Fibroblast of skin of right biceps (primary cell): ENCODE results near the gene SMDT1.
"Not testable (repeated sequence)": the region's sequence is repeated elsewhere in the genome, so short reads cannot be mapped to it uniquely, and the experiment has no call there.

Source experiments
- DNase-seq: peaks from one replicate; pipeline ENCODE4 v3.0.0-alpha.2; 2013

The SMDT1 gene

DNA sequence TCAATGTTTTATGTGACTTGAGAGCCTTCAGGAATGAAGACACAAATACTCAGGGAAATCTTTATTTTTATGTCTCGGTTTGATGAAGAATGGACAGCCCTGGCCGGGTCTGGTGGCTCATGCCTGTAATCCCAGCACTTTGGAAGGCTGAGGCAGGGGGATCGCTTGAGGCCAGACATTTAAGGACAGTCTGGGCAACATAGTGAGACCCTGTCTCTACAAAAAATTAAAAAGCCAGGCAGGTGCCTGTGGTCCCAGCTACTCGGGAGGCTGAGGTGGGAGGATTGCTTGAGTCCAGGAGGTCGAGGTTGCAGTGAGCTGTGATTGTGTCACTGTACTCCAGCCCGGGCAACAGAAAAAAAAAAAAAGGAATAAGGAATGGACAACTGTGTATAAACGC, 8.0 kb upstream of the SMDT1 start:
- not testable (repeated sequence) for DNase-seq

DNA sequence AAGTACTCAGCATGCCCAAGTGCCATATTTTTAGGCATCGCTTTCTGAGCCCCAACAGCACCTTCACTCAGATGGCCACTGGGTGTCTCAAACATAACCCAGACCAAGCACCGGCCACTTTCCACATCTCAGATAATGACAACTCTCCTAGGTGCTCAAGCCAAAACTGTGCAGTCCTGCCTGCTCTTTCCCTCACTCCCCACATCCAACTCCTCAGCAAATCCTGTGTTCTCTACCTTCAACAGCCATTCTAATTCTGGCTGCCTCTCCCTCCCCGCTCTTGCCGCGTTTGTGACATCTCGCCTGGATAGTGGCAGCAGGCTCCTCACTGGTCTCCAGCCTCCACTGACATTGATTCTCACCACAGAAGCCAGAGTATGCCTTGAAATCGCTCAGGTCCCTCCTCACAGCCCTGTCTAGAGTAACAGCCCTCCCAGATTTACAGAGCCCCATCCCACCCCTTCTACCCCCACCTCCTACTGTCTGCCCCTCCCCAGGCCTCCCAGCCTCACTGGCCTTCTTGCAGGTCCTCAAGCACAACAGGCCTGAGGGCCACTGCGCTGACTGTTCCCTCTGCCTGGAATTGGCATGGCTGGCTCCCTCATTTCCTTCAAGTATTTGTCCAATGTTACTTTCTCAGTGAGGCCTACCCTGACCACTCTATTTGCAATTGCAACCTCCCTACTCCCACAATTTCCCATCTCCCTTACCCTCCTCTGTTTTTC, 6.7 kb upstream of the SMDT1 start:
- no peak for DNase-seq

DNA sequence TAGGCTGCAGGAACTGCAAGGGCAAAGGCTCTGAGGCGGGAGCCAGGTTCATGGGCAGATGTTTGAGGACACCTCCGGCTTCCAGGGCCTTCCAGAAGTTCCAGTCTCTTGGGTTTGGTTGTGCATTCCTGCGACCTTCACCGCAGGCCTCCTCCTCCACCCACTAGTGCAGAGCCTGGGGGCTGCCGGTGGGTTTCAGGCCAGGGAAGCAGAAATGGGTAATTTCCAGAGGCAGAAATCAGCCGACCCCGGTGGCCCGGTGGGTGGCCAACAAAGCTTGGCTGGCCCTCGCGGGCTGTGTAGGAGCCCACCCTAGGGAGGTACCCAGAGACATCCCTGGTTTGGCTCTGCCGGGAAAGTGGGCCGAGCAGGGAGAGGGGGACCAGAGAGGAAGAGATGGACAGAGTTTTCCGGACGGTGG, 5.9 kb upstream of the SMDT1 start:
- no peak for DNase-seq

DNA sequence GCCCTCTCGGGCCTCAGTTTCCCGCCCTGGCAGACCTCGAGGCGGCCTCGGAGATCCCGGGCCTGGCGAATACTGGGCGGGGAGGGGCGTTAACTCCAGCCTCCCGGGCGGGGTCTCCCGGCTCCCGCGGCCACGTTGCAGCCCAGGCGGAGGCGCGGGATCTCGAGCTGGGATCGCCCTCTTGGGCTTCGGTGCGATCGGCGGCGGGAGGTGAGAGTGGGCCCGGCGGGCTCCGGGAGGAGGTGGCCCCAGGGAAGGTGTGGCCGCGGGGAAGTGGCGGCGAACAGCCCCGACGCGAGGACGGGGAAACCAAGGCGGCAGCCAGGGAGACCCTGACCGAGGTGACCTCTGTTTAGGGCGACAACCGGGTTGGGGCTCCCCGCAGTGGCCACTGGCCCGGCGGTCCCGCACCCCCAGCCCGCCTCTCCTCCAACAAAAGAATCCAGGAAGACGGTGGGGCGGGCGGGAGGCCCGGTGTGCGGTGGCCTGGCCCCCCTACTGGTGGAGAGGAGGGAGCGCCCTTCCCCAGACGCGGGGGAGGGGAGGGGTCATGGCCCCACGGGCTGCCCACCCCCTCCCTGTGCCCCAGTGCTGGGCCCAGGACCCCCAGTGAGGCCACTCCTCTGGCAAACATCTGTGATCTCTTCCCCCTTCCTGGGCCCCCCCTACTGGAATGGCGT, 5.2 kb upstream of the SMDT1 start, which contains the start of gene PHETA2:
Gene PHETA2, plus strand, starts transcription at position 117 of the 680 bp plus-strand sequence. CDS start 3,046 bp downstream, outside the sequence.
- DNase-seq, result peak; percentile 71

DNA sequence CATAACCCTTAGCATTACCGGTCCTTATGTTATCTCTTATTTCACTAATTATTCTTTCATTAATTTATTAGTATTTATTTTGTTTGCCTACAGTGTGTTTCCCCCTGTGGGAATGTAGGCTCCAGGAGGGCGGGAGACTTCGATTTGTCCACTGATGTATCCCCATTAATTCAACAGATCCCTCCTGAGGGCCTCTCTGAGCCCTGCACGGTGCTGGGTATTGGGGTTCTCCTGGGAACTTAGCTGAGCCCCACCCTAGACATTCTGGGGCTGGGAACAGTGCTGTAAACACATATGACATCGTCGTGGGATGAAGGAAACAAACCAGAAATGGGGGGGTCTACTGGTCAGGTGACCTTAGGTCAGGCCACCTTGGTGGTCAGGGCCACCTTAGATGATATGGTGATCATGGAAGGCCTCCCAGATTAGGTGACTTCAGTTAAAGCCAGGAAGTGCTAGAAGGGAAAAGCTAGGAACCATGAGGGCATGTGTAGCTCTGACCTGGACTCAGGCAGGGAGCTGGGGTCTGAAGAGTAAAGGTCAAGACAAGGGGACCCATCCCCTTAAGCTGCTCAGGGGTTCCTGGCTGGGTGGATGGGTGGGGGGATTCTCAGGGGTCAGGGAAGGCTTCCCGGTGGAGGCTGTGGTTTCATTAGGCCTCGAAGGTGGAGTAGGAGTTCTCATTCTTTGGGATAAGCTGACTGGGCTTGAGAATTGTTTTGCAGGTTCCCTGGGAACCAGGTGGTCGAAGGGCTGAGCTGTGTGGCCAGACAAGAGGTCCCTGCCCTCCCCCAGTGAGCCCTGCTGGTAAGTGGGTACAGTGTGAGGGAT, 4.4 kb upstream of the SMDT1 start:
- no peak for DNase-seq

DNA sequence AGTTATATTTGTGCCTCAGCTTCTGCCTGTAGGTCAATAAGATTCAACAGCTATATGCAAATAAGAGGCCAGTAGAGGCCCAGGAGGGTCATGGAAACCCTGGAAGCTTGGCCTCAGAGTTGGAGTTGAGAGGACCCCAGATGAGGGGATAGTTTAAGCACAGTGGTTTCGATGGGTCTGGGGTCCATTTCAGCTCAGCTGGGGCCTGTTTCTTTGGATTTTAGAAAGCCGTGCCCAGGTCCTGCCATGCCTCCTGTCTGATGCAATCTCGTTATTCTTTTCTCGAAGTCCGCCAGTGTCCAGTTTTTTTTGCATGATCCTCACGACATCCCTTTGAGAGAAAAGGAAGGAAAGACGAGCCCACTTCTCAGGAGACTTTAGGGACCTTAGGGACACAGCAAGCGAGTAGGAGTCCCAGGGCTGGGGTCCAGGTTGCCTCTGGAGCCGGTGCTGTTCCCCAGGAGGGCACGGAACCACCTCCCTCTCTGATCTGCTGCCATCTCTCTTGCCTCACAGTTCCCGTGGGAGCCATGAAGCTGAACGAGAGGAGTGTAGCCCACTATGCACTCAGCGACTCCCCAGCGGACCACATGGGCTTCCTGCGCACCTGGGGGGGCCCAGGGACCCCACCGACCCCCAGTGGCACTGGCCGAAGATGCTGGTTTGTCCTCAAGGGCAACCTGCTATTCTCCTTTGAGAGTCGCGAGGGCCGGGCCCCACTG, 2.6 kb upstream of the SMDT1 start:
- DNase-seq, result no peak

DNA sequence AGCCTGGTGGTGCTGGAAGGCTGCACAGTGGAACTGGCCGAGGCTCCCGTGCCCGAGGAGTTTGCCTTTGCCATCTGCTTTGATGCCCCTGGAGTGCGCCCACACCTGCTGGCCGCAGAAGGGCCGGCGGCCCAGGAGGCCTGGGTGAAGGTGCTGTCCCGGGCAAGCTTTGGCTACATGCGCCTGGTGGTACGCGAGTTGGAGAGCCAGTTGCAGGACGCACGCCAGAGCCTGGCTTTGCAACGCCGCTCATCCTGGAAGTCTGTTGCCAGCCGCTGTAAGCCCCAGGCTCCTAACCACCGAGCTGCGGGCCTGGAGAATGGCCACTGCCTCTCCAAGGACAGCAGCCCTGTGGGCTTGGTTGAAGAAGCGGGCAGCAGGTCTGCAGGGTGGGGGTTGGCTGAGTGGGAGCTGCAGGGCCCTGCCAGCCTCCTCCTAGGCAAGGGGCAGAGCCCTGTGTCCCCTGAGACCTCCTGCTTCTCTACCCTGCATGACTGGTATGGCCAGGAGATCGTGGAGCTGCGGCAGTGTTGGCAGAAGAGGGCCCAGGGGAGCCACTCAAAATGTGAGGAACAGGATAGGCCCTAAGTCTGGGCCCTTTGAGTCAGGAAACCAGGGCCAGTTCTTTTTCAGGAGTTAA, 1.9 kb upstream of the SMDT1 start:
- no peak for DNase-seq

DNA sequence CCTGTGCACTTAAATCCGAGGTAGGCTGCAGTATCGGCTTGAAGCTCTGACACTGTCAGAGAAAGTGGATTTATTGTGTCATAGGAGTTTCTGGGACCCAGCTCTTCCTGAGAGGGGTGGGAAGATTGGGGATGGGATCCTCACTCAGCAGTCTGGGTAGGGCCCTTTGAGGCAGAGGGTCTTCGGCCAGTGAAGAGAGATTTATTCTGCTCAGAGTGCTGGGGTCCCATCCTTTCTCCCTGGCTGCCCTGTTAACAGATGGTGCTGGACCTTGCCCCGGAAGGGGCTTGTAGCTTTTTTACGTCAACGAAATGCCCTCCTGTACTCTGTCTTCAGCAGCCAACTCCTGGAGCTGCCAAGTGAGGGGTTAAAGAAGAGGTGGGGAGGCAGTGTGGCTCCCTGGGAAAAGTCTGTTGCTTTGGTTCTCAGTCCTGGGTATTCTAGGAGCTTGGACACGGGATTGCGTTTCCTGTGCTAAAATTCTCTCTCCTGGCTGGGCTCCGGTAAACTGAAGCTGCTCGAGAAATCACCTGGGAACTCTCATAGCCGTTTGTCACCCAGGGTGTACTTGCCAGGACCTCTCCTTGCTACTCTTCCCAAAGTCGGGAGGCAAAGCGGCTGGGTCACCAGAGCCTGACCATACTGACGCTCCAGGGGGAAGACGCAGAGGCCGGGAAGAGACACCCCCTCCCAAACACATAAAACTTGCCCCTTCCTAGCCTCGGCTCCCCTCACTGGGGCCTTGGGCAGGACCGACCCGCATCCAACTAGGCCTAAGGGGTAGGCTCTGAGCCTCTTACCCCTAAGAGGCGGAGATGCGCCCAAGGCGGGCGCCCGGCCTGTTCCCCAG, 806 bp upstream of the SMDT1 start:
- no peak for DNase-seq

DNA sequence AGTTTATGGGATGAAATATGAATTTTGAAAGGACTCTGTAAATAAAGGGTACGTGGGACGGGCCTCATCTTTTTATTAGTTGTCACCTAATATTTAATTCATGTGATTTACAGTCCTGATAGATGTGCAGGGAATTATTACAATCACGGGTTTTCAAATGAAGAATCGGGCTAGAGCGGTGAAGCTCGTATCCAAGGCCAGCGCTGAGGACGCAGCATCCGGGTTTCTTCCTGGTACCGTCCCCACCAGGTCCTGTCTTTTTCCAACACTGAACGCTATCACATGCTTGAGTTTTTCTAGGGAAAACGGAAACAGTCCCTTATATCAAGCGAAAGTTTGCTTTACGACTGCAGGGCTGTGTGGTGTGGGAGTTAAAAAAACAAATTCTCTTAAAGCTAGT, 787 bp downstream of the SMDT1 start:
- peak; percentile 30 for DNase-seq

DNA sequence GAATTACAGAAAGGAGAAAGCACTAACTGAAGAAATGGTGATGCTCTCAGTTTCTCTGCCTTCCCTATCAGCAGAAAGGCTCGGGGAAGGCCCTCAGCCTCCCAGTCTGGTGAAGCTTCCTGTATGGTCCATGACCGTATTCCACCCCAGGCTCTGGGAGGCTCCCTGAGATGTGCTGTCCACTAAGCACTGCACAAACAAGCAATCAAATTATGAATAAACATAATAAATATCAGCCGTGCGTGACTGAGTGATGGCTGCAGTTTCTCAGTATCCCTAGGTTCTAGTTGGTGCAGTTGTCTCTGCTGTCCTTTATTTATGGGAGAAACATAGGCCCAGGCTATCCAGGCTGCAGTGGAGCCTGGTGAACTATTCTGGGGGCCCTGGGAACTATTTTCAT, 3.6 kb downstream of the SMDT1 start:
- DNase-seq, result no peak

DNA sequence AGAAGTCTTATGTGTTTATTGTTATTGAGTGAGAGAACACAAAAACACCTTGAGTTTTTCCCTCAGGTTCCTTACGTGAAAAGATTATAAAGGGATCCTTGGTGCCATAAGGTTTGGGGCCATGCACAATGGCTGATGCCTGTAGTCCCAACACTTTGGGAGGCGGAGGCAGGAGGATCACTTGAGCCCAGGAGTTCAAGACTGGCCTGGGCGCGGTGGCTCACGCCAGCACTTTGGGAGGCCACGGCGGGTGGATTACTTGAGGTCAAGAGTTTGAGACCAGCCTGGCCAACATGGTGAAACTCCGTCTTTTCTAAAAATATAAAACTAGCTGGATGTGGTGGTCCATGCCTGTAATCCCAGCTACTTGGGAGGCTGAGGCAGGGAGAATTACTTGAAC, 5.4 kb downstream of the SMDT1 start:
- no peak for DNase-seq

DNA sequence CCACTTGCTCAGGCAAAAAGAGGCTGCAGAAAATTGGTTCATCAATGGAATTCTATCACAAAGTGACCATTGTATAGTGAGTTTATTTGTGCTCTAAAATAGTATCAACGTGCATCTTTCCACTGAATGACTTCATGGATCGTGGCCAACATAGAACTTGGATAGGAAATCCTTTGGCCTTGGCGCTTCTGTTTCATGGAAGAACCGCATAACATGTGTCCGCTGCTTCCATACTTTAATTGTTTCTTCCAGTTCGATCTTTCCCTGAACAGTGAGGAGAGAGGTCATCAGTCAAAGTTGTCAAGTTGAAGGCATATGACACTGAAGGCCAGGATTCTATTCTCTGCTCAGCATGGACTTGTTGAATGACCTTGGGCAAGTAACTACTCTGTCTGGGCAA, 6.6 kb downstream of the SMDT1 start:
- no peak for DNase-seq

DNA sequence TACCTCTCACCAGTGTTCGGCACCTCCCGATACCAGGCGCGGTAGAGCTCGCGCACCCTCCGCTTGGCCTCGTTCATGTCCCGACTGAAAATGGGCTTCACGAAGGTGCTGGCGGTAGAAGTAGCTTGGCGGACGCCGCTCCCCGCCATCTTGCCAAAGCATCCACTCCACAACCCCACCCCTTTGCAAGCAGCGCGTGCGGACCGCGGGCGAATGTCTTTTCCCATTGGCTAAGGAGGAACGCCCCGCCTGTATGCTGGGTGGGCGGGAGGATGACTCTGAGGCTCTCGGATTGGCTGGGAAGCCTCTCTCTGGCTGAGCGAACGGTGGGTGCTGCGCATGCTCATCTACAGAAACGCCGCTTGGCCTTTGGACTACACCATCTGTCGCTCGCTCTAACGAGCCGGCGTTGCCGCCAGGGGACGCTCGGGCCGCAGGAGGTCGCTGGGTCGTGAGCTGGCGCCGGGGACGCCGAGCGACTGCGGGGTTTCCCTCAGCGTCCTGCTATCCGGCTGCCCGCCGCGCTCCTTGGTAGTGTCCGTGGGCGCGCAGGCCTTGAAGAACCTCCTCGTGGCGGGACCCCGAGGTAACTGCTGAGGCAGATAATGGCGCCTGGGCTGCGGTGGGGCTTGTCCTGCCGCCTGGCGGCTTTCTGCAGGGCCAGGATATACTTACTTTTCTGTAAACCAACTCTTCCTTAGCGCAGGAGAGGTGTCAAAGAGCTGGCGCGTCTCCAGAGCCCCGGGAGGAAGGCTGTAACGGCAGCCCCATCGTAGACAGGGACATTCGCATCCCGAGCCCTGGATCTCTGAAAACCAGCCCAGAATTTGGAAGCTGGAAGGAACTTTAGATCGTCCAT, 11.3 kb downstream of the SMDT1 start, which contains the start of gene NDUFA6:
Gene NDUFA6, minus strand, starts transcription at position 177 of the 859 bp plus-strand sequence. Its CDS starts 28 bp downstream, at position 149.
- peak; percentile 99 for DNase-seq

DNA sequence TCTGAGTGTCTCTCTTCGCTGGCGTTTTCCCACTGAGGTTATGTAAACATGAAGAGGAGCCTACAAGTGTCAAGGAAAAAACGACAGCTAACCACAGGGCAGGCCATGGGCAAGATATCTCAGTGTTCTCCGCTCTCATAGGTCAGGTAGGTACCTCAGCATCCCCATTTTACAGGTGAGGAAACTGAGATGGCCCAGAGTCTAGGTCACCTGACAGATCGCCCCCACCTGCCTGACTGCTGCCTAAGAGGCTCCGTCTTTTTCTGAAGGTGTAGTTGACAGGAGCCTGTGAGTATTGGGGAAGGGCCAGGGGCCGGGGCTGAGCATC, 11.9 kb downstream of the SMDT1 start:
- no peak for DNase-seq

DNA sequence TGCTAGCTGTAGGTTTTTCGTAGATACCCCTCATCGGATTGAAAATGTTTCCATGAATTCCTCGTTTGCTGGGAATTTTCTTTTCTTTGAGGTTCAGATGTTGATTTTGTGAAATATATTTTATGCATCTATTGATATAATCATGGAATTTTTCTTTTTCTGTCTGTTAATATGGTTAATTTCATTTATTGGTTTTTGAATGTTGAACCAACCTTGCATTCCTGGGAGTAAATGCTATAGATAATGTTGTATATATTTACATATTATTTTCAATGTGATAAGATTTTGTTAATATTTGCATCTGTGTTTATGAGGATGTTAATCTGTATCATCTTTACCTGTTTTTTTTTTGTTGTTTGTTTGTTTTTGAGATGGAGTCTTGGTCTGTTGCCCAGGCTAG, 21.7 kb downstream of the SMDT1 start:
- no peak for DNase-seq

DNA sequence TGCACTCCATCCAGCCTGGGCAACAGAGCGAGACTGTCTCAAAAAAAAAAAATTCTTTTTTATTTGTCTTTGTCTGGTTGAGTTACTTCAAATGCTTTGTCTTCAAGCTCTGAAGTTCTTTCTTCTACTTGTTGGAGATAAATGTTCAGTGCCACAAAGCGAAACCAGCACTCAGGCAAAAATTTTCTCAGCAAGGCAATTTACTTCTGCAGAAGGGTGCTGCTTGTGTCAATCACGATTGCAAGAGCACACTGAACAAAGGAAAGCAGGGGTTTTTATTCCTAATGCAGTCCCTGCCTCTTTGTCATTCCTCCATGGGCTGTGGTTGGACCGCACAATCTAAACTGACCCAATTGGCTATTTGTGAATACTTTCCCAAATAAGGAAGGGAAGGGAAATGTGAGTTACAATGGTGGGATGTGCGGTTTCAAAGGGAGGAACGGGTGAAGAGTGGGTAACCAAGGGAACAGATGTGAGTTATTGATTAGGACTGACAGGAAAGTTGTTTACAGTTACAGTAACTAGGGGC, 24.9 kb downstream of the SMDT1 start:
- not testable (repeated sequence) for DNase-seq

DNA sequence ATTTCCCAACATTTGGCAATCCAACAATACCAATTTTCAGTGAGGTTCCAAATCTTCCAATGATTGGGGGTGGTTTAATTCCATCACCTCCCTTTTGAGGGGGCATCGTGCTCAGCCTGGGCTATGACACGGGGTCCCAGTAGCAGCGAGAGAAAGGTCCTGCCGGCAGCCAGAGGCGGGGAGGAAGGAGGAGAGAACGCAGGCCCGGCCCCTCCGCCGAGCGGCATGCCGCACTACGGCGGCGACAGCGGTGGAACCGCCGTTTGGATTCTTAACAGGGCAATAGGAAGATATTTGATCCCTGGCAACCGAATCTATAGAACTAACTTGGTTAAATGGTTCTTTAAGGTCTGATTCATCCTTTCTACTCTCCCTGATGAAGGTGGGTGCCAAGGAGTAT, 29.3 kb downstream of the SMDT1 start:
- DNase-seq, result no peak

DNA sequence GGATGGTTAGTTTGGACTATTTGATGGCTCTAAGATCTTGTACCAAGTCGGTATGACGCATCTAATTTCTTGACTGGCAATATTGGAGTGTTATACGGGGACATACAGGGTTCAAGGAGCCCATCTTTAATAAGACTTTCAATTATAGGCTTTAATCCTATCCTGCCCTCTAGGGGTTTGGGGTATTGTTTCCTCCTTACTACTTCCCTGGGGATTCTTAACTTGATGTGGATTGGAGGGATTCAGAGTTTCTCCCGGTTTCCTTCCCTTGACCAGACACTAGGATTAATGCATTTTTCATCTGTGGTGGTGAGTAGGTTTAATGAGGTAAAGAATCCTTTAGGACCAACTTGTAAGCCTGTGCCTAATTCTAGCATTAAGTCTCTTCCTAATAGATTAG, 32.3 kb downstream of the SMDT1 start:
- DNase-seq, result no peak

DNA sequence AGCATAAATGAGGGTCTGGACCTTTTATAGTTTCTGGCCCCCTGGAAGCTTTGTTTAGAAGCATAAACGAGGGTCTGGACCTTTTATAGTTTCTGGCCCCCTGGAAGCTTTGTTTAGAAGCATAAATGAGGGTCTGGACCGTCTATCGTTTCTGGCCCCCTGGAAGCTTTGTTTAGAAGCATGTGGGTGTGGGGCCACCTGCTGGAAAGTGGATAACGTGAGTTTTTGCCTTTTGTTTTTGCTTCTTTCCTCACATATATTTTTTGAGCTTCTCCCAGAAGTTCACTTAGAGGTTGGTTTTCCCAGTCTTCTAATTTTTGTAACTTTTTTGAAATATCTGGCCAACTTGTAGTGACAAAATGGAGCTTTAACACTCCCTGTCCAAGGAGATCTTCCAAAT, 33.3 kb downstream of the SMDT1 start:
- DNase-seq, result not testable (repeated sequence)

DNA sequence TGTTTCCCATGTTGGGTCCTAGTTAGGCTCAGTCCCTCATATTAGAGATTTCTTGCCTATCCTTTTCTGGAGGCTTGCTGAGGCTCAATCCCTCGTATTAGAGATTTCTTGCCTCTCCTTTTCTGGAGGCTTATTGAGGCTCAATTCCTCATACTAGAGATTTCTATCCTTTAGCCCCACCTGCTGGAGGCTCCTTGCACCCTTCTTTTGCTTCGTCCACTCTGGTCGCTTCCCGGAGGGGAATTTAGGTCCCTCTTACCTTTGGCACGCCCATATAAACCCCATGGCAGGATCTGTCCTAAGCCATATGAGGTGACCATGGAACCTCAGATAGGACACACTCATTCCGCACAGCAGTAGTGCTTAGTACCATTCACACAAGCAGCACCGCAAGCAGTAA, 35.2 kb downstream of the SMDT1 start:
- DNase-seq, result no peak
